Keratinocyte (primary cell): ENCODE measurements around the gene MAP1LC3C.

Experiments
- CTCF ChIP-seq, 3 experiments: IDR thresholded peaks in 1 of 3; conservative IDR thresholded peaks in 1 of 3; optimal IDR thresholded peaks in 1 of 3; 2 replicates in 2 of 3; 3 replicates in 1 of 3; pipeline versions ENCODE3 to v1.5.1; 2011; ENCODE audit warnings: low read length in 3 of 3, mild to moderate bottlenecking in 3 of 3, moderate library complexity in 2 of 3, control low read depth in 1 of 3, inconsistent platforms in 1 of 3; ENCODE audit not compliant: insufficient read depth in 2 of 3; ENCODE audit errors: extremely low read depth in 1 of 3
- EZH2 ChIP-seq: IDR thresholded peaks from one replicate; pipeline ENCODE4 v1.6.1; 2012; ENCODE audit warnings: inconsistent platforms, mild to moderate bottlenecking, low read length, moderate library complexity

- TF ChIP-seq CTCF (optimal IDR thresholded peaks at IDR 0.05 in 1 of 3, IDR thresholded peaks at IDR 0.05 in 1 of 3, conservative IDR thresholded peaks at IDR 0.05 in 1 of 3; ENCODE audit: extremely low read depth in 1 of 3, insufficient read depth in 2 of 3, low read length in 3 of 3) (no peak), EZH2 (no peak)
These were observed 24.9 kb upstream of the MAP1LC3C start for GRCh38 chr1:242023805-242024204.
